Liver (tissue), 9 donors: ENCODE measurements around the gene SHC1. TPM values are rescaled to one million over a fixed set of nuclear protein-coding genes. Genes with fewer than 3 reads are reported as not detected.

Experiments used
- DNase-seq: peaks from one replicate; pipeline ENCODE4 v3.0.0-alpha.2; 2017; ENCODE audit warnings: low spot score
- H3K27ac ChIP-seq, 2 donors: one replicate each; pipeline ENCODE4 v1.7.0; 2013; ENCODE audit warnings: inconsistent platforms in 2 of 2, low read length in 2 of 2, control low read depth in 1 of 2, low read depth in 1 of 2, mild to moderate bottlenecking in 1 of 2
- H3K27me3 ChIP-seq, 4 donors: one replicate each; pipeline versions ENCODE4 v1.6.1 to v1.7.0; 2013; ENCODE audit warnings: low read length in 3 of 4, inconsistent platforms in 1 of 4, mild to moderate bottlenecking in 1 of 4, moderate library complexity in 1 of 4; ENCODE audit not compliant: control insufficient read depth in 4 of 4, insufficient read depth in 4 of 4
- H3K36me3 ChIP-seq, 4 donors: one replicate each; pipeline versions ENCODE4 v1.6.1 to v1.7.0; 2013; ENCODE audit warnings: low read length in 3 of 4, mild to moderate bottlenecking in 3 of 4, low read depth in 1 of 4, moderate library complexity in 1 of 4; ENCODE audit not compliant: control insufficient read depth in 4 of 4, insufficient read depth in 3 of 4
- H3K4me1 ChIP-seq, 4 donors: one replicate each; pipeline versions ENCODE4 v1.6.1 to v1.7.0; 2013; ENCODE audit warnings: low read length in 3 of 4, mild to moderate bottlenecking in 3 of 4, moderate library complexity in 1 of 4; ENCODE audit not compliant: control insufficient read depth in 4 of 4, insufficient read depth in 4 of 4
- H3K4me3 ChIP-seq, 3 donors: one replicate each; pipeline versions ENCODE4 v1.6.1 to v1.7.0; 2013; ENCODE audit warnings: low read length in 3 of 3, control low read depth in 1 of 3, low read depth in 1 of 3, mild to moderate bottlenecking in 1 of 3
- H3K9ac ChIP-seq, 2 donors: one replicate each; pipeline ENCODE4 v1.7.0; 2013; ENCODE audit warnings: low read length in 2 of 2, mild to moderate bottlenecking in 2 of 2, moderate library complexity in 2 of 2, control low read depth in 1 of 2, low read depth in 1 of 2
- H3K9me3 ChIP-seq, 4 donors: one replicate each; pipeline versions ENCODE4 v1.6.1 to v1.7.0; 2013; ENCODE audit warnings: low read length in 3 of 4; ENCODE audit not compliant: control insufficient read depth in 4 of 4
- CTCF ChIP-seq: fragments of 150-350 bp; IDR thresholded peaks from 2 replicates; pipeline ENCODE4 v1.5.1; 2017; ENCODE audit warnings: improper control_type of control experiment, low read depth, low read length; ENCODE audit not compliant: missing input control
- FOXA1 ChIP-seq: IDR thresholded peaks from 2 replicates; pipeline ENCODE4 v1.6.1; 2016; ENCODE audit warnings: antibody characterized with exemption
- GABPA ChIP-seq, 2 donors: IDR thresholded peaks in 1 of 2; conservative IDR thresholded peaks in 1 of 2; 2 replicates each; pipeline ENCODE4 v1.6.1; 2016; ENCODE audit warnings: antibody characterized with exemption in 2 of 2, mild to moderate bottlenecking in 1 of 2, moderate library complexity in 1 of 2
- HNF4A ChIP-seq, 2 donors: conservative IDR thresholded peaks; 2 replicates each; pipeline ENCODE4 v1.6.1; 2016; ENCODE audit warnings: antibody characterized with exemption in 2 of 2, mild to moderate bottlenecking in 2 of 2
- JUND ChIP-seq, 2 donors: IDR thresholded peaks; 2 replicates each; pipeline ENCODE4 v1.6.1; 2016; ENCODE audit warnings: antibody characterized with exemption in 2 of 2
- NR2F2 ChIP-seq: IDR thresholded peaks from 2 replicates; pipeline ENCODE4 v1.6.1; 2016; ENCODE audit warnings: antibody characterized with exemption
- RXRA ChIP-seq, 2 donors: IDR thresholded peaks; 2 replicates each; pipeline ENCODE4 v1.6.1; 2017 to 2018; ENCODE audit warnings: antibody characterized with exemption in 2 of 2, mild to moderate bottlenecking in 1 of 2
- SP1 ChIP-seq: IDR thresholded peaks from 2 replicates; pipeline ENCODE4 v1.6.1; 2018; ENCODE audit warnings: antibody characterized with exemption, mild to moderate bottlenecking
- TAF1 ChIP-seq: conservative IDR thresholded peaks from 2 replicates; pipeline ENCODE4 v1.6.1; 2016; ENCODE audit warnings: antibody characterized with exemption, mild to moderate bottlenecking
- ZBTB33 ChIP-seq: IDR thresholded peaks from 2 replicates; pipeline ENCODE4 v1.6.1; 2016; ENCODE audit warnings: antibody characterized with exemption
- WGBS: extraction: QIAGEN DNeasy Blood & Tissue Kit; methylation state at CpG from one replicate; pipeline ENCODE4 v1.1.7; 2013; 5-methylcytosine and 5-hydroxymethylcytosine counted together
- polyA plus RNA-seq, 2 donors: library from polyadenylated mRNA; stranded (reverse) in 1 of 2; unstranded in 1 of 2; fragments of 200-250 nt in 1 of 2; fragments of >200 nt in 1 of 2; fragmentation: Nextera tagmentation in 1 of 2; extraction: Ambion mirVana in 1 of 2; gene quantifications; one replicate each; pipeline versions ENCODE4 v1.2.1 to v1.2.3, GENCODE V29; 2013 to 2015
- total RNA-seq, 2 donors: library from RNA; depleted of rRNA; stranded (reverse); fragments of >200 nt; gene quantifications; one replicate each; pipeline ENCODE4 v1.2.3, GENCODE V29; 2014
- donor health status: healthy.
- donor health status: healthy.
- donor health status: healthy.
- donor health status: healthy.
- donor health status: healthy.

SHC1 gene
- total and polyA plus RNA-seq, 4 donors = 27.2 to 65.5 (median 58.0) TPM

- H3K9me3 ChIP-seq = no peaks in the 10 kb centered on the region
- peak; percentile 55 for DNase-seq
- peak overlapping the region; percentile 87 to 99 for H3K27ac ChIP-seq
- whole genome bisulfite sequencing = under 1% methylated on average over 37 of the region's 37 CpGs
- H3K9ac ChIP-seq = peak overlapping the region; percentile 89 to 96
- no peak for TF ChIP-seq ZBTB33
- peaks cover 30 to 67% (median 55%) of the 10 kb centered on the region in 4 donors for H3K4me1 ChIP-seq
- peak overlapping the region; percentile 73 to 94 (median 91) for H3K4me3 ChIP-seq
- no peaks in the 10 kb centered on the region for H3K36me3 ChIP-seq
- no peaks in the 10 kb centered on the region for H3K27me3 ChIP-seq
Observed at GRCh38 chr1:155003227-155003765, 32.7 kb upstream of the SHC1 start.

GRCh38 chr1:155002464-155003226 lies 32.1 kb upstream of the SHC1 start, which contains the start of gene ZBTB7B:
ZBTB7B (plus strand) TSS chr1:155002802; CDS start chr1:155014661, 11,859 bp downstream.
- under 1% methylated on average over 34 of the region's 35 CpGs for WGBS
- DNase-seq = no peak
- H3K36me3 ChIP-seq = no peaks in the 10 kb centered on the region
- no peaks in the 10 kb centered on the region for H3K9me3 ChIP-seq
- H3K27ac ChIP-seq = peak within 1 kb of the TSS; percentile 97 to 99
- H3K4me3 ChIP-seq = peak within 1 kb of the TSS; percentile 73 to 94 (median 91)
- H3K9ac ChIP-seq = peak within 1 kb of the TSS; percentile 89 to 96
- no peak for TF ChIP-seq RXRA (IDR thresholded peaks at IDR 0.05)
- TF ChIP-seq HNF4A (conservative IDR thresholded peaks at IDR 0.05) = no peak
- TF ChIP-seq ZBTB33 = no peak
- TF ChIP-seq NR2F2 = no peak
- no peak for TF ChIP-seq JUND (IDR thresholded peaks at IDR 0.05)
- TF ChIP-seq CTCF = no peak
- no peak for TF ChIP-seq GABPA (IDR thresholded peaks at IDR 0.05 in 1 of 2, conservative IDR thresholded peaks at IDR 0.05 in 1 of 2)
- TF ChIP-seq TAF1 = no peak
- TF ChIP-seq FOXA1 = no peak
- TF ChIP-seq SP1 = no peak
- H3K4me1 ChIP-seq = peaks cover 24 to 61% (median 51%) of the 10 kb centered on the region in 4 donors
- no peaks in the 10 kb centered on the region for H3K27me3 ChIP-seq
